NCI-H2171 treated with DMSO at 0.1 percent for 48 hours (cell line): Measurements from ENCODE around the gene CLEC17A.

Experiments used
- DNase-seq: peaks from one replicate; lab custom pipeline; 2025; lab: John Stamatoyannopoulos, UW

CLEC17A gene

GRCh38 chr19:14654786-14655560, 72.1 kb downstream of the CLEC17A start:
- no peak for DNase-seq

- no peak for DNase-seq
These were observed 72.8 kb downstream of the CLEC17A start for GRCh38 chr19:14655726-14656125.

GRCh38 chr19:14659874-14660489, 77.1 kb downstream of the CLEC17A start:
- no peak for DNase-seq

- no peak for DNase-seq
These were observed 78.6 kb downstream of the CLEC17A start for GRCh38 chr19:14661372-14661924.
